SH-SY5Y (cell line): ENCODE data around the gene PSMB7.

ENCODE experiments used
- GATA2 ChIP-seq: IDR thresholded peaks from 2 replicates; pipeline ENCODE4 v1.6.1; 2011; ENCODE audit warnings: mild to moderate bottlenecking, low read depth, low read length
- GATA3 ChIP-seq: IDR thresholded peaks from 2 replicates; pipeline ENCODE4 v1.6.1; 2011; ENCODE audit warnings: low read depth, mild to moderate bottlenecking, low read length, moderate library complexity

- no peak for TF ChIP-seq GATA2
- TF ChIP-seq GATA3, result no peak
These were observed 48.6 kb downstream of the PSMB7 start for GRCh38 chr9:124366476-124367220.
